Keratinocyte (primary cell): Measurements from ENCODE around the gene OR4S1. TPM values are rescaled to one million over a fixed set of nuclear protein-coding genes. Genes with fewer than 3 reads are reported as not detected.

Experiments
- DNase-seq: peaks from one replicate; pipeline ENCODE4 v3.0.0-alpha.2; 2011; ENCODE audit warnings: low read depth, missing footprints, low spot score
- FAIRE-seq: peaks from 2 replicates; lab custom pipeline; 2011; peaks lifted over from hg19 to GRCh38; lab: Jason Lieb, UNC
- H2AFZ ChIP-seq: 2 replicates; pipeline ENCODE4 v1.6.0; 2012; ENCODE audit warnings: low read length, control low read depth, inconsistent platforms; ENCODE audit not compliant: control insufficient read depth
- H3K27ac ChIP-seq: 2 replicates; pipeline ENCODE4 v1.5.1; 2011; ENCODE audit warnings: low read length; ENCODE audit not compliant: control insufficient read depth, insufficient read depth
- H3K27me3 ChIP-seq: 3 replicates; pipeline ENCODE4 v1.6.0; 2011; ENCODE audit warnings: low read length; ENCODE audit not compliant: control insufficient read depth, insufficient read depth; ENCODE audit errors: extremely low read depth
- H3K36me3 ChIP-seq, 2 experiments: 2 replicates in 1 of 2; 3 replicates in 1 of 2; pipeline ENCODE4 v1.5.1; 2011; ENCODE audit warnings: low read length in 2 of 2, mild to moderate bottlenecking in 1 of 2; ENCODE audit not compliant: control insufficient read depth in 2 of 2, insufficient read depth in 2 of 2; ENCODE audit errors: extremely low read depth in 1 of 2
- H3K4me1 ChIP-seq: 3 replicates; pipeline ENCODE4 v1.5.1; 2011; ENCODE audit warnings: low read length; ENCODE audit not compliant: control insufficient read depth, insufficient read depth; ENCODE audit errors: extremely low read depth
- H3K4me2 ChIP-seq: 3 replicates; pipeline ENCODE4 v1.6.0; 2011; ENCODE audit warnings: low read depth, low read length; ENCODE audit not compliant: control insufficient read depth, insufficient read depth; ENCODE audit errors: extremely low read depth
- H3K4me3 ChIP-seq, 3 experiments: fragments of 200-600 bp in 1 of 3; sonication (generic) in 1 of 3; 2 replicates in 2 of 3; 3 replicates in 1 of 3; pipeline ENCODE4 v1.5.1; 2011 to 2016; ENCODE audit warnings: low read length in 3 of 3, mild to moderate bottlenecking in 3 of 3, control low read depth in 2 of 3, inconsistent platforms in 1 of 3, low read depth in 1 of 3, mixed read lengths in 1 of 3, mixed run types in 1 of 3, moderate library complexity in 1 of 3; ENCODE audit not compliant: control insufficient read depth in 2 of 3, insufficient read depth in 2 of 3; ENCODE audit errors: extremely low read depth in 1 of 3
- H3K79me2 ChIP-seq: 2 replicates; pipeline ENCODE4 v1.6.0; 2012; ENCODE audit warnings: low read length; ENCODE audit not compliant: control insufficient read depth, insufficient read depth
- H3K9ac ChIP-seq: 3 replicates; pipeline ENCODE4 v1.6.0; 2011; ENCODE audit warnings: low read length; ENCODE audit not compliant: control insufficient read depth, insufficient read depth; ENCODE audit errors: extremely low read depth
- H3K9me1 ChIP-seq: 3 replicates; pipeline ENCODE4 v1.6.0; 2011; ENCODE audit warnings: low read length; ENCODE audit not compliant: control insufficient read depth, insufficient read depth; ENCODE audit errors: extremely low read depth
- H3K9me3 ChIP-seq: 2 replicates; pipeline ENCODE4 v1.5.1; 2012; ENCODE audit warnings: low read depth, low read length; ENCODE audit not compliant: control insufficient read depth
- H4K20me1 ChIP-seq: 3 replicates; pipeline ENCODE4 v1.6.0; 2011; ENCODE audit warnings: low read length; ENCODE audit not compliant: control insufficient read depth, insufficient read depth; ENCODE audit errors: extremely low read depth
- CTCF ChIP-seq, 3 experiments: IDR thresholded peaks in 1 of 3; conservative IDR thresholded peaks in 1 of 3; optimal IDR thresholded peaks in 1 of 3; 2 replicates in 2 of 3; 3 replicates in 1 of 3; pipeline versions ENCODE3 to v1.5.1; 2011; ENCODE audit warnings: low read length in 3 of 3, mild to moderate bottlenecking in 3 of 3, moderate library complexity in 2 of 3, control low read depth in 1 of 3, inconsistent platforms in 1 of 3; ENCODE audit not compliant: insufficient read depth in 2 of 3; ENCODE audit errors: extremely low read depth in 1 of 3
- EZH2 ChIP-seq: IDR thresholded peaks from one replicate; pipeline ENCODE4 v1.6.1; 2012; ENCODE audit warnings: inconsistent platforms, mild to moderate bottlenecking, low read length, moderate library complexity
- dilution Hi-C: fragments of 300-500 bp; cut with MboI; formaldehyde crosslinking; loops from one replicate; pipeline ENCODE4 v1.7.0; 2020; ENCODE audit warnings: low sequenced_read_pairs; ENCODE audit not compliant: extremely low pct_ligation_motif_present
- polyA plus RNA-seq, 5 experiments: library from polyadenylated mRNA; depleted of rRNA in 3 of 5; stranded (reverse) in 3 of 5; stranded (forward) in 1 of 5; unstranded in 1 of 5; fragments of >200 nt; gene quantifications; 1 replicate in 1 of 5; 2 replicates in 3 of 5; 3 replicates in 1 of 5; pipeline versions ENCODE4 v1.2.1 to v1.2.3, GENCODE V29; 2011 to 2012; ENCODE audit warnings: missing spikeins in 2 of 5, low read depth in 1 of 5, low replicate concordance in 1 of 5

OR4S1 gene
- polyA plus RNA-seq, 1 donor (not counting 4 experiments of a cell fraction or from before 2014, with no cell fraction given): not detected

GRCh38 chr11:48263423-48263911 lies 42.6 kb upstream of the OR4S1 start, which contains the start of gene OR4X1:
Gene OR4X1, plus strand, starts transcription at chr11:48263861. Its CDS starts 0 bp downstream, at chr11:48263861.
- FAIRE-seq: no peak
- no peak within 1 kb of the TSS for H3K9ac ChIP-seq
- H3K9me3 ChIP-seq: no peaks in the 10 kb centered on the region
- H3K27me3 ChIP-seq: no peaks in the 10 kb centered on the region
- H3K9me1 ChIP-seq: no peaks in the 10 kb centered on the region
- H3K79me2 ChIP-seq: no peaks in the 10 kb centered on the region
- no peak for TF ChIP-seq EZH2
- no peak for TF ChIP-seq CTCF (optimal IDR thresholded peaks at IDR 0.05 in 1 of 3, IDR thresholded peaks at IDR 0.05 in 1 of 3, conservative IDR thresholded peaks at IDR 0.05 in 1 of 3; ENCODE audit: extremely low read depth in 1 of 3, insufficient read depth in 2 of 3, low read length in 3 of 3)
- H3K4me2 ChIP-seq: no peak within 1 kb of the TSS
- H3K27ac ChIP-seq: no peak within 1 kb of the TSS
- H3K4me3 ChIP-seq: no peak within 1 kb of the TSS
- DNase-seq: no peak
- no peaks in the 10 kb centered on the region for H4K20me1 ChIP-seq
- H2AFZ ChIP-seq: no peak within 1 kb of the TSS
- no peaks in the 10 kb centered on the region for H3K36me3 ChIP-seq
- no peaks in the 10 kb centered on the region for H3K4me1 ChIP-seq
- dilution Hi-C loops: no loop called here

GRCh38 chr11:48270621-48271020 lies 35.4 kb upstream of the OR4S1 start:
- DNase-seq: no peak
- no peak overlapping the region for H3K27ac ChIP-seq
- no peaks in the 10 kb centered on the region for H4K20me1 ChIP-seq
- TF ChIP-seq CTCF (optimal IDR thresholded peaks at IDR 0.05 in 1 of 3, IDR thresholded peaks at IDR 0.05 in 1 of 3, conservative IDR thresholded peaks at IDR 0.05 in 1 of 3; ENCODE audit: extremely low read depth in 1 of 3, insufficient read depth in 2 of 3, low read length in 3 of 3) (no peak), EZH2 (no peak)
- dilution Hi-C loops: no loop called here
- H3K27me3 ChIP-seq: no peaks in the 10 kb centered on the region
- H3K9me1 ChIP-seq: no peaks in the 10 kb centered on the region
- no peak overlapping the region for H3K4me3 ChIP-seq
- no peak for FAIRE-seq
- H3K9ac ChIP-seq: no peak overlapping the region
- no peak overlapping the region for H3K4me2 ChIP-seq
- no peak overlapping the region for H2AFZ ChIP-seq
- no peaks in the 10 kb centered on the region for H3K79me2 ChIP-seq
- no peaks in the 10 kb centered on the region for H3K4me1 ChIP-seq
- no peaks in the 10 kb centered on the region for H3K36me3 ChIP-seq
- H3K9me3 ChIP-seq: no peaks in the 10 kb centered on the region
